H1 (cell line): Measurements from ENCODE around the gene RAD23B.

Experiments
- CEBPB ChIP-seq: IDR thresholded peaks from 2 replicates; pipeline ENCODE4 v1.6.1; 2012; ENCODE audit warnings: low read depth, low read length
- CTCF ChIP-seq, 3 experiments: IDR thresholded peaks; 1 replicate in 2 of 3; 2 replicates in 1 of 3; pipeline versions ENCODE4 v1.5.1 to v1.6.1; 2011; ENCODE audit warnings: low read length in 3 of 3, mild to moderate bottlenecking in 3 of 3, inconsistent platforms in 2 of 3, low read depth in 1 of 3, moderate library complexity in 1 of 3; ENCODE audit not compliant: insufficient read depth in 1 of 3; ENCODE audit errors: control extremely low read depth in 1 of 3
- EGR1 ChIP-seq: IDR thresholded peaks from 2 replicates; pipeline ENCODE4 v1.6.1; 2011; ENCODE audit warnings: low read depth, low read length, borderline replicate concordance
- EP300 ChIP-seq, 2 experiments: IDR thresholded peaks; 1 replicate in 1 of 2; 2 replicates in 1 of 2; pipeline ENCODE4 v1.6.1; 2011 to 2012; ENCODE audit warnings: low read depth in 2 of 2, low read length in 2 of 2, mild to moderate bottlenecking in 2 of 2, borderline replicate concordance in 1 of 2, inconsistent platforms in 1 of 2, moderate library complexity in 1 of 2
- EZH2 ChIP-seq: fragments of 200-600 bp; sonication (generic); IDR thresholded peaks from 2 replicates; pipeline ENCODE4 v1.7.1; 2012; ENCODE audit warnings: low read depth, mild to moderate bottlenecking, moderate library complexity, low read length, inconsistent platforms; ENCODE audit not compliant: severe bottlenecking
- POLR2A ChIP-seq, 2 experiments: IDR thresholded peaks; 1 replicate in 1 of 2; 2 replicates in 1 of 2; pipeline ENCODE4 v1.6.1; 2011; ENCODE audit warnings: low read depth in 2 of 2, low read length in 2 of 2, mild to moderate bottlenecking in 2 of 2; ENCODE audit errors: control extremely low read depth in 1 of 2
- SP2 ChIP-seq: IDR thresholded peaks from 2 replicates; pipeline ENCODE4 v1.6.1; 2012; ENCODE audit warnings: mild to moderate bottlenecking, low read length, inconsistent platforms
- TAF1 ChIP-seq: IDR thresholded peaks from 2 replicates; pipeline ENCODE4 v1.6.1; 2011; ENCODE audit warnings: mild to moderate bottlenecking, low read depth, low read length

- TF ChIP-seq EP300 (IDR thresholded peaks at IDR 0.05; ENCODE audit: borderline replicate concordance in 1 of 2, low read depth in 2 of 2, low read length in 2 of 2) (no peak), CEBPB (no peak), TAF1 (no peak), CTCF (IDR thresholded peaks at IDR 0.05; ENCODE audit: control extremely low read depth in 1 of 3, insufficient read depth in 1 of 3, low read depth in 1 of 3, low read length in 3 of 3) (no peak), SP2 (no peak), EZH2 (no peak), EGR1 (no peak), POLR2A (IDR thresholded peaks at IDR 0.05; ENCODE audit: control extremely low read depth in 1 of 2, low read depth in 2 of 2, low read length in 2 of 2) (no peak)
Observed at GRCh38 chr9:107336718-107337360, 53.8 kb downstream of the RAD23B start.
